NCI-H2107 treated with DMSO at 0.1 percent for 48 hours (cell line): ENCODE data around the gene CFH.
"Not testable (repeated sequence)": the region's sequence is repeated elsewhere in the genome, so short reads cannot be mapped to it uniquely, and the experiment has no call there.

Source experiments
- DNase-seq: peaks from one replicate; lab custom pipeline; 2025; ENCODE audit not compliant: unreplicated experiment; lab: John Stamatoyannopoulos, UW

CFH gene

GRCh38 chr1:196661345-196661744 is 9.5 kb downstream of the CFH start:
- no peak for DNase-seq

GRCh38 chr1:196667131-196667530 is 15.3 kb downstream of the CFH start:
- no peak for DNase-seq

GRCh38 chr1:196669051-196669450 is 17.2 kb downstream of the CFH start:
- no peak for DNase-seq

- no peak for DNase-seq
These were observed 17.9 kb downstream of the CFH start for GRCh38 chr1:196669693-196670092.

- DNase-seq = no peak
These were observed 23.1 kb downstream of the CFH start for GRCh38 chr1:196674908-196675307.

- no peak for DNase-seq
These were observed 26.1 kb downstream of the CFH start for GRCh38 chr1:196677781-196678509.

GRCh38 chr1:196678510-196678884 is 26.7 kb downstream of the CFH start:
- DNase-seq = no peak

GRCh38 chr1:196680107-196680506 is 28.3 kb downstream of the CFH start:
- DNase-seq = no peak

GRCh38 chr1:196684476-196684875 is 32.6 kb downstream of the CFH start:
- DNase-seq = no peak

- no peak for DNase-seq
These were observed 33.7 kb downstream of the CFH start for GRCh38 chr1:196685506-196685905.

GRCh38 chr1:196689001-196689400 is 37.2 kb downstream of the CFH start:
- DNase-seq = no peak

GRCh38 chr1:196690582-196690981 is 38.7 kb downstream of the CFH start:
- no peak for DNase-seq

GRCh38 chr1:196698993-196699392 is 47.1 kb downstream of the CFH start:
- DNase-seq = no peak

- no peak for DNase-seq
These were observed 49.3 kb downstream of the CFH start for GRCh38 chr1:196701144-196701543.

GRCh38 chr1:196709892-196710291 is 58.0 kb downstream of the CFH start:
- not testable (repeated sequence) for DNase-seq

- DNase-seq = no peak
These were observed 66.0 kb downstream of the CFH start for GRCh38 chr1:196717868-196718267.

GRCh38 chr1:196723325-196724185 is 71.7 kb downstream of the CFH start:
- DNase-seq = peak; percentile 8

GRCh38 chr1:196732526-196732925 is 80.7 kb downstream of the CFH start:
- no peak for DNase-seq

GRCh38 chr1:196733091-196733970 is 81.5 kb downstream of the CFH start:
- DNase-seq = no peak

GRCh38 chr1:196734006-196734405 is 82.2 kb downstream of the CFH start:
- no peak for DNase-seq

- no peak for DNase-seq
These were observed 82.6 kb downstream of the CFH start for GRCh38 chr1:196734460-196734859.
